ENCODE measurements around the gene HNRNPAB.

GRCh38 chr5:178212241-178213002 lies 8.1 kb downstream of the HNRNPAB start:
- TF ChIP-seq CTCF (IDR thresholded peaks at IDR 0.05 in 8 of 11, conservative IDR thresholded peaks at IDR 0.05 in 3 of 11) (no peak), POLR2A (IDR thresholded peaks at IDR 0.05) (no peak), POLR2AphosphoS5 (IDR thresholded peaks at IDR 0.05) (no peak)
